ENCODE data around the gene HS2ST1.
"Not testable (repeated sequence)": the region's sequence is repeated elsewhere in the genome, so short reads cannot be mapped to it uniquely, and the experiment has no call there.

HS2ST1 gene

GRCh38 chr1:86925742-86926141 is 11.3 kb downstream of the HS2ST1 start:
- DNase-seq (ENCODE audit: low read depth) = no peak

GRCh38 chr1:86926883-86927282 is 12.4 kb downstream of the HS2ST1 start:
- DNase-seq (ENCODE audit: low read depth) = no peak

GRCh38 chr1:86928819-86929218 is 14.4 kb downstream of the HS2ST1 start:
- no peak for DNase-seq (ENCODE audit: low read depth)

GRCh38 chr1:86933051-86933450 is 18.6 kb downstream of the HS2ST1 start:
- DNase-seq (ENCODE audit: low read depth) = no peak

- no peak for DNase-seq (ENCODE audit: low read depth)
Observed at GRCh38 chr1:86933562-86934377, 19.3 kb downstream of the HS2ST1 start.

GRCh38 chr1:86938450-86938849 is 24.0 kb downstream of the HS2ST1 start:
- no peak for DNase-seq (ENCODE audit: low read depth)

GRCh38 chr1:86938855-86939254 is 24.4 kb downstream of the HS2ST1 start:
- DNase-seq (ENCODE audit: low read depth) = no peak

- DNase-seq (ENCODE audit: low read depth) = no peak
Observed at GRCh38 chr1:86939406-86939805, 25.0 kb downstream of the HS2ST1 start.

- DNase-seq (ENCODE audit: low read depth) = no peak
Observed at GRCh38 chr1:86940599-86940998, 26.2 kb downstream of the HS2ST1 start.

- no peak for DNase-seq (ENCODE audit: low read depth)
Observed at GRCh38 chr1:86942042-86942441, 27.6 kb downstream of the HS2ST1 start.

- no peak for DNase-seq (ENCODE audit: low read depth)
Observed at GRCh38 chr1:86942743-86943142, 28.3 kb downstream of the HS2ST1 start.

- no peak for DNase-seq (ENCODE audit: low read depth)
Observed at GRCh38 chr1:86948212-86948611, 33.8 kb downstream of the HS2ST1 start.

- DNase-seq (ENCODE audit: low read depth) = no peak
Observed at GRCh38 chr1:86950712-86951419, 36.4 kb downstream of the HS2ST1 start.

GRCh38 chr1:86951430-86951829 is 37.0 kb downstream of the HS2ST1 start:
- DNase-seq (ENCODE audit: low read depth) = no peak

GRCh38 chr1:86953167-86953566 is 38.7 kb downstream of the HS2ST1 start:
- DNase-seq (ENCODE audit: low read depth) = no peak

- no peak for DNase-seq (ENCODE audit: low read depth)
Observed at GRCh38 chr1:86955678-86956077, 41.2 kb downstream of the HS2ST1 start.

- no peak for DNase-seq (ENCODE audit: low read depth)
Observed at GRCh38 chr1:86956221-86956620, 41.8 kb downstream of the HS2ST1 start.

- DNase-seq (ENCODE audit: low read depth) = no peak
Observed at GRCh38 chr1:86957221-86957620, 42.8 kb downstream of the HS2ST1 start.

GRCh38 chr1:86960548-86960947 is 46.1 kb downstream of the HS2ST1 start:
- no peak for DNase-seq (ENCODE audit: low read depth)

GRCh38 chr1:86963841-86964240 is 49.4 kb downstream of the HS2ST1 start:
- DNase-seq (ENCODE audit: low read depth) = not testable (repeated sequence)

- DNase-seq (ENCODE audit: low read depth) = no peak
Observed at GRCh38 chr1:86965012-86965826, 50.8 kb downstream of the HS2ST1 start.

GRCh38 chr1:86965827-86966182 is 51.4 kb downstream of the HS2ST1 start:
- DNase-seq (ENCODE audit: low read depth) = no peak

- no peak for DNase-seq (ENCODE audit: low read depth)
Observed at GRCh38 chr1:86970938-86971337, 56.5 kb downstream of the HS2ST1 start.

Data from T follicular helper cell (primary cell).